Urinary bladder (tissue), 4 donors: ENCODE data around the gene SH3RF3. TPM values are rescaled to one million over a fixed set of nuclear protein-coding genes. Genes with fewer than 3 reads are reported as not detected.

Source experiments
- DNase-seq: peaks from one replicate; pipeline ENCODE4 v3.0.0-alpha.2; 2015; ENCODE audit errors: extremely low spot score
- H3K27ac ChIP-seq: one replicate; pipeline ENCODE4 v1.5.1; 2013; ENCODE audit warnings: low read depth, mild to moderate bottlenecking, moderate library complexity
- H3K36me3 ChIP-seq: one replicate; pipeline ENCODE4 v1.6.1; 2013; ENCODE audit warnings: mild to moderate bottlenecking, moderate library complexity; ENCODE audit not compliant: insufficient read depth
- H3K4me1 ChIP-seq: one replicate; pipeline ENCODE4 v1.6.1; 2013; ENCODE audit warnings: mild to moderate bottlenecking, moderate library complexity; ENCODE audit not compliant: insufficient read depth
- H3K4me3 ChIP-seq: one replicate; pipeline ENCODE4 v1.5.1; 2013; ENCODE audit warnings: low read depth, low read length
- WGBS: extraction: QIAGEN DNeasy Blood & Tissue Kit; methylation state at CpG from one replicate; pipeline ENCODE4 v1.1.7; 2013; 5-methylcytosine and 5-hydroxymethylcytosine counted together
- polyA plus RNA-seq: library from polyadenylated mRNA; stranded (reverse); fragments of 200-250 nt; gene quantifications from one replicate; pipeline ENCODE4 v1.2.3, GENCODE V29; 2013
- total RNA-seq: library from RNA; depleted of rRNA; stranded (reverse); fragments of >200 nt; gene quantifications from one replicate; pipeline ENCODE4 v1.2.3, GENCODE V29; 2014
- donor health status: healthy with polysubstance abuse.
- donor health status: healthy.

SH3RF3 gene
- total and polyA plus RNA-seq, 2 donors, result 3.6 to 12.6 TPM

- Histone ChIP-seq H3K4me1 (no peaks in the 10 kb centered on the region), H3K36me3 (no peaks in the 10 kb centered on the region), H3K27ac (no peak overlapping the region), H3K4me3 (no peak overlapping the region)
- WGBS, result 95% methylated on average over 16 of the region's 16 CpGs
- no peak for DNase-seq
These were observed 293.9 kb downstream of the SH3RF3 start for GRCh38 chr2:109422758-109423500.

- Histone ChIP-seq H3K27ac (no peak overlapping the region), H3K4me1 (no peaks in the 10 kb centered on the region), H3K4me3 (no peak overlapping the region), H3K36me3 (no peaks in the 10 kb centered on the region)
- DNase-seq, result no peak
- 89% methylated on average over 22 of the region's 22 CpGs for WGBS
These were observed 294.8 kb downstream of the SH3RF3 start for GRCh38 chr2:109423556-109424359.

- no peak for DNase-seq
- H3K27ac ChIP-seq, result no peak overlapping the region
- H3K4me1 ChIP-seq, result no peaks in the 10 kb centered on the region
- no peak overlapping the region for H3K4me3 ChIP-seq
- WGBS, result 96% methylated on average over 3 of the region's 3 CpGs
- H3K36me3 ChIP-seq, result no peaks in the 10 kb centered on the region
These were observed 296.4 kb downstream of the SH3RF3 start for GRCh38 chr2:109425411-109425810.

- no peak overlapping the region for H3K27ac ChIP-seq
- no peaks in the 10 kb centered on the region for H3K4me1 ChIP-seq
- DNase-seq, result no peak
- WGBS, result 92% methylated on average over 11 of the region's 11 CpGs
- H3K4me3 ChIP-seq, result no peak overlapping the region
- H3K36me3 ChIP-seq, result no peaks in the 10 kb centered on the region
These were observed 298.7 kb downstream of the SH3RF3 start for GRCh38 chr2:109427661-109428091.

- WGBS, result 93% methylated on average over 12 of the region's 12 CpGs
- no peaks in the 10 kb centered on the region for H3K4me1 ChIP-seq
- no peak for DNase-seq
- no peak overlapping the region for H3K27ac ChIP-seq
- H3K36me3 ChIP-seq, result no peaks in the 10 kb centered on the region
- H3K4me3 ChIP-seq, result no peak overlapping the region
These were observed 299.3 kb downstream of the SH3RF3 start for GRCh38 chr2:109428281-109428680.

GRCh38 chr2:109428841-109429566 is 300.0 kb downstream of the SH3RF3 start:
- Histone ChIP-seq H3K4me1 (no peaks in the 10 kb centered on the region), H3K27ac (no peak overlapping the region), H3K4me3 (no peak overlapping the region), H3K36me3 (no peaks in the 10 kb centered on the region)
- WGBS, result 89% methylated on average over 19 of the region's 19 CpGs
- DNase-seq, result no peak

GRCh38 chr2:109429567-109430328 is 300.7 kb downstream of the SH3RF3 start:
- WGBS, result 88% methylated on average over 18 of the region's 18 CpGs
- Histone ChIP-seq H3K27ac (no peak overlapping the region), H3K4me3 (no peak overlapping the region), H3K36me3 (no peaks in the 10 kb centered on the region), H3K4me1 (no peaks in the 10 kb centered on the region)
- DNase-seq, result no peak

GRCh38 chr2:109430329-109430636 is 301.3 kb downstream of the SH3RF3 start:
- 86% methylated on average over 5 of the region's 5 CpGs for WGBS
- Histone ChIP-seq H3K36me3 (no peaks in the 10 kb centered on the region), H3K4me3 (no peak overlapping the region), H3K4me1 (no peaks in the 10 kb centered on the region), H3K27ac (no peak overlapping the region)
- DNase-seq, result no peak

- no peaks in the 10 kb centered on the region for H3K4me1 ChIP-seq
- no peaks in the 10 kb centered on the region for H3K36me3 ChIP-seq
- H3K27ac ChIP-seq, result no peak overlapping the region
- DNase-seq, result no peak
- WGBS, result 98% methylated on average over 17 of the region's 17 CpGs
- no peak overlapping the region for H3K4me3 ChIP-seq
These were observed 303.4 kb downstream of the SH3RF3 start for GRCh38 chr2:109432421-109432820.

GRCh38 chr2:109433486-109433885 is 304.5 kb downstream of the SH3RF3 start:
- Histone ChIP-seq H3K27ac (no peak overlapping the region), H3K4me3 (no peak overlapping the region), H3K36me3 (no peaks in the 10 kb centered on the region), H3K4me1 (no peaks in the 10 kb centered on the region)
- no peak for DNase-seq
- WGBS, result 94% methylated on average over 10 of the region's 10 CpGs

- DNase-seq, result no peak
- no peak overlapping the region for H3K4me3 ChIP-seq
- H3K36me3 ChIP-seq, result no peaks in the 10 kb centered on the region
- no peak overlapping the region for H3K27ac ChIP-seq
- 98% methylated on average over 10 of the region's 10 CpGs for WGBS
- no peaks in the 10 kb centered on the region for H3K4me1 ChIP-seq
These were observed 304.9 kb downstream of the SH3RF3 start for GRCh38 chr2:109433926-109434325.

- Histone ChIP-seq H3K36me3 (no peaks in the 10 kb centered on the region), H3K4me3 (no peak overlapping the region), H3K4me1 (no peaks in the 10 kb centered on the region), H3K27ac (no peak overlapping the region)
- WGBS, result 94% methylated on average over 9 of the region's 9 CpGs
- no peak for DNase-seq
These were observed 305.3 kb downstream of the SH3RF3 start for GRCh38 chr2:109434351-109434750.

GRCh38 chr2:109435066-109435690 is 306.2 kb downstream of the SH3RF3 start:
- Histone ChIP-seq H3K27ac (no peak overlapping the region), H3K36me3 (no peaks in the 10 kb centered on the region), H3K4me3 (no peak overlapping the region), H3K4me1 (no peaks in the 10 kb centered on the region)
- WGBS, result 95% methylated on average over 11 of the region's 11 CpGs
- no peak for DNase-seq
